ENCODE measurements around the gene CFAP299.

Gene CFAP299

GRCh38 chr4:80560337-80560736, 224.8 kb downstream of the CFAP299 start:
- Histone ChIP-seq H3K4me3 (ENCODE audit: low read length) (no peak overlapping the region), H3K36me3 (ENCODE audit: control insufficient read depth, insufficient read depth, low read length) (no peaks in the 10 kb centered on the region), H3K27me3 (ENCODE audit: control insufficient read depth, insufficient read depth, low read length) (no peaks in the 10 kb centered on the region), H3K9ac (ENCODE audit: low read length) (no peak overlapping the region), H3K27ac (ENCODE audit: low read depth, low read length) (no peak overlapping the region), H3K4me1 (ENCODE audit: control insufficient read depth, insufficient read depth, low read length) (no peaks in the 10 kb centered on the region)

GRCh38 chr4:80566203-80566872, 230.8 kb downstream of the CFAP299 start:
- no peaks in the 10 kb centered on the region for H3K27me3 ChIP-seq (ENCODE audit: control insufficient read depth, insufficient read depth, low read length)
- no peak overlapping the region for H3K4me3 ChIP-seq (ENCODE audit: low read length)
- H3K36me3 ChIP-seq (ENCODE audit: control insufficient read depth, insufficient read depth, low read length) = no peaks in the 10 kb centered on the region
- no peak overlapping the region for H3K27ac ChIP-seq (ENCODE audit: low read depth, low read length)
- no peaks in the 10 kb centered on the region for H3K4me1 ChIP-seq (ENCODE audit: control insufficient read depth, insufficient read depth, low read length)
- no peak overlapping the region for H3K9ac ChIP-seq (ENCODE audit: low read length)

GRCh38 chr4:80568891-80569290, 233.4 kb downstream of the CFAP299 start:
- no peaks in the 10 kb centered on the region for H3K36me3 ChIP-seq (ENCODE audit: control insufficient read depth, insufficient read depth, low read length)
- no peak overlapping the region for H3K27ac ChIP-seq (ENCODE audit: low read depth, low read length)
- no peaks in the 10 kb centered on the region for H3K4me1 ChIP-seq (ENCODE audit: control insufficient read depth, insufficient read depth, low read length)
- H3K4me3 ChIP-seq (ENCODE audit: low read length) = no peak overlapping the region
- no peaks in the 10 kb centered on the region for H3K27me3 ChIP-seq (ENCODE audit: control insufficient read depth, insufficient read depth, low read length)
- no peak overlapping the region for H3K9ac ChIP-seq (ENCODE audit: low read length)

- Histone ChIP-seq H3K27ac (ENCODE audit: low read depth, low read length) (no peak overlapping the region), H3K9ac (ENCODE audit: low read length) (no peak overlapping the region), H3K4me1 (ENCODE audit: control insufficient read depth, insufficient read depth, low read length) (no peaks in the 10 kb centered on the region), H3K36me3 (ENCODE audit: control insufficient read depth, insufficient read depth, low read length) (no peaks in the 10 kb centered on the region), H3K27me3 (ENCODE audit: control insufficient read depth, insufficient read depth, low read length) (no peaks in the 10 kb centered on the region), H3K4me3 (ENCODE audit: low read length) (no peak overlapping the region)
Observed at GRCh38 chr4:80576796-80577195, 241.3 kb downstream of the CFAP299 start.

GRCh38 chr4:80578001-80578400, 242.5 kb downstream of the CFAP299 start:
- H3K9ac ChIP-seq (ENCODE audit: low read length) = no peak overlapping the region
- H3K27me3 ChIP-seq (ENCODE audit: control insufficient read depth, insufficient read depth, low read length) = no peaks in the 10 kb centered on the region
- no peaks in the 10 kb centered on the region for H3K36me3 ChIP-seq (ENCODE audit: control insufficient read depth, insufficient read depth, low read length)
- no peak overlapping the region for H3K27ac ChIP-seq (ENCODE audit: low read depth, low read length)
- H3K4me1 ChIP-seq (ENCODE audit: control insufficient read depth, insufficient read depth, low read length) = no peaks in the 10 kb centered on the region
- no peak overlapping the region for H3K4me3 ChIP-seq (ENCODE audit: low read length)

- Histone ChIP-seq H3K9ac (ENCODE audit: low read length) (no peak overlapping the region), H3K27me3 (ENCODE audit: control insufficient read depth, insufficient read depth, low read length) (no peaks in the 10 kb centered on the region), H3K4me3 (ENCODE audit: low read length) (no peak overlapping the region), H3K36me3 (ENCODE audit: control insufficient read depth, insufficient read depth, low read length) (no peaks in the 10 kb centered on the region), H3K4me1 (ENCODE audit: control insufficient read depth, insufficient read depth, low read length) (no peaks in the 10 kb centered on the region), H3K27ac (ENCODE audit: low read depth, low read length) (no peak overlapping the region)
Observed at GRCh38 chr4:80585542-80585941, 250.0 kb downstream of the CFAP299 start.

- Histone ChIP-seq H3K27me3 (ENCODE audit: control insufficient read depth, insufficient read depth, low read length) (no peaks in the 10 kb centered on the region), H3K27ac (ENCODE audit: low read depth, low read length) (no peak overlapping the region), H3K36me3 (ENCODE audit: control insufficient read depth, insufficient read depth, low read length) (no peaks in the 10 kb centered on the region), H3K4me1 (ENCODE audit: control insufficient read depth, insufficient read depth, low read length) (no peaks in the 10 kb centered on the region), H3K4me3 (ENCODE audit: low read length) (no peak overlapping the region), H3K9ac (ENCODE audit: low read length) (no peak overlapping the region)
Observed at GRCh38 chr4:80586716-80587115, 251.2 kb downstream of the CFAP299 start.

- no peaks in the 10 kb centered on the region for H3K4me1 ChIP-seq (ENCODE audit: control insufficient read depth, insufficient read depth, low read length)
- H3K9ac ChIP-seq (ENCODE audit: low read length) = no peak overlapping the region
- H3K36me3 ChIP-seq (ENCODE audit: control insufficient read depth, insufficient read depth, low read length) = no peaks in the 10 kb centered on the region
- H3K27ac ChIP-seq (ENCODE audit: low read depth, low read length) = no peak overlapping the region
- no peaks in the 10 kb centered on the region for H3K27me3 ChIP-seq (ENCODE audit: control insufficient read depth, insufficient read depth, low read length)
- H3K4me3 ChIP-seq (ENCODE audit: low read length) = no peak overlapping the region
Observed at GRCh38 chr4:80587871-80588385, 252.4 kb downstream of the CFAP299 start.

- H3K4me3 ChIP-seq (ENCODE audit: low read length) = no peak overlapping the region
- no peaks in the 10 kb centered on the region for H3K36me3 ChIP-seq (ENCODE audit: control insufficient read depth, insufficient read depth, low read length)
- no peak overlapping the region for H3K27ac ChIP-seq (ENCODE audit: low read depth, low read length)
- no peaks in the 10 kb centered on the region for H3K4me1 ChIP-seq (ENCODE audit: control insufficient read depth, insufficient read depth, low read length)
- no peak overlapping the region for H3K9ac ChIP-seq (ENCODE audit: low read length)
- H3K27me3 ChIP-seq (ENCODE audit: control insufficient read depth, insufficient read depth, low read length) = no peaks in the 10 kb centered on the region
Observed at GRCh38 chr4:80592950-80593349, 257.4 kb downstream of the CFAP299 start.

- no peak overlapping the region for H3K9ac ChIP-seq (ENCODE audit: low read length)
- no peaks in the 10 kb centered on the region for H3K4me1 ChIP-seq (ENCODE audit: control insufficient read depth, insufficient read depth, low read length)
- no peaks in the 10 kb centered on the region for H3K36me3 ChIP-seq (ENCODE audit: control insufficient read depth, insufficient read depth, low read length)
- no peaks in the 10 kb centered on the region for H3K27me3 ChIP-seq (ENCODE audit: control insufficient read depth, insufficient read depth, low read length)
- no peak overlapping the region for H3K27ac ChIP-seq (ENCODE audit: low read depth, low read length)
- H3K4me3 ChIP-seq (ENCODE audit: low read length) = no peak overlapping the region
Observed at GRCh38 chr4:80594701-80595100, 259.2 kb downstream of the CFAP299 start.

- no peak overlapping the region for H3K4me3 ChIP-seq (ENCODE audit: low read length)
- peaks cover 10% of the 10 kb centered on the region for H3K4me1 ChIP-seq (ENCODE audit: control insufficient read depth, insufficient read depth, low read length)
- no peaks in the 10 kb centered on the region for H3K36me3 ChIP-seq (ENCODE audit: control insufficient read depth, insufficient read depth, low read length)
- H3K9ac ChIP-seq (ENCODE audit: low read length) = no peak overlapping the region
- no peak overlapping the region for H3K27ac ChIP-seq (ENCODE audit: low read depth, low read length)
- H3K27me3 ChIP-seq (ENCODE audit: control insufficient read depth, insufficient read depth, low read length) = no peaks in the 10 kb centered on the region
Observed at GRCh38 chr4:80608281-80608980, 272.9 kb downstream of the CFAP299 start.

- H3K4me1 ChIP-seq (ENCODE audit: control insufficient read depth, insufficient read depth, low read length) = peaks cover 10% of the 10 kb centered on the region
- H3K27me3 ChIP-seq (ENCODE audit: control insufficient read depth, insufficient read depth, low read length) = no peaks in the 10 kb centered on the region
- no peak overlapping the region for H3K4me3 ChIP-seq (ENCODE audit: low read length)
- H3K27ac ChIP-seq (ENCODE audit: low read depth, low read length) = no peak overlapping the region
- H3K36me3 ChIP-seq (ENCODE audit: control insufficient read depth, insufficient read depth, low read length) = no peaks in the 10 kb centered on the region
- no peak overlapping the region for H3K9ac ChIP-seq (ENCODE audit: low read length)
Observed at GRCh38 chr4:80610199-80610598, 274.7 kb downstream of the CFAP299 start.
